ENCODE measurements around the gene TRAM2.

Gene TRAM2

GRCh38 chr6:52543262-52543661, 33.6 kb downstream of the TRAM2 start:
- no peak overlapping the region for H3K9ac ChIP-seq (ENCODE audit: low read length)
- H3K9me3 ChIP-seq (ENCODE audit: insufficient read depth, low read length), result no peaks in the 10 kb centered on the region
- no peak for TF ChIP-seq EZH2phosphoT487 (conservative IDR thresholded peaks at IDR 0.05; ENCODE audit: low read length)
- TF ChIP-seq CTCF (IDR thresholded peaks at IDR 0.05; ENCODE audit: insufficient read depth, low read length, poor library complexity, severe bottlenecking), result no peak
- H3K27me3 ChIP-seq (ENCODE audit: low read length), result no peaks in the 10 kb centered on the region
- no peak overlapping the region for H2AFZ ChIP-seq (ENCODE audit: low read depth, low read length, severe bottlenecking)
- no peak overlapping the region for H3K27ac ChIP-seq (ENCODE audit: low read depth, low read length)
- no peaks in the 10 kb centered on the region for H3K9me2 ChIP-seq (replicated peaks; ENCODE audit: insufficient read depth, low read length)
- H4K20me1 ChIP-seq (ENCODE audit: low read depth, low read length), result no peaks in the 10 kb centered on the region
- H3K36me3 ChIP-seq (ENCODE audit: low read length), result no peaks in the 10 kb centered on the region
- H3K4me3 ChIP-seq (ENCODE audit: insufficient read depth, low read length, poor library complexity, severe bottlenecking), result no peak overlapping the region
- no peaks in the 10 kb centered on the region for H3F3A ChIP-seq (ENCODE audit: insufficient read depth)
- no peaks in the 10 kb centered on the region for H3K79me2 ChIP-seq (ENCODE audit: insufficient read depth, low read length)
- H3K4me2 ChIP-seq (ENCODE audit: low read depth, low read length, poor library complexity, severe bottlenecking), result no peak overlapping the region

- Histone ChIP-seq H4K20me1 (ENCODE audit: low read depth, low read length) (no peaks in the 10 kb centered on the region), H3K27me3 (ENCODE audit: low read length) (no peaks in the 10 kb centered on the region), H3K9ac (ENCODE audit: low read length) (no peak overlapping the region), H3K27ac (ENCODE audit: low read depth, low read length) (no peak overlapping the region), H3K4me3 (ENCODE audit: insufficient read depth, low read length, poor library complexity, severe bottlenecking) (no peak overlapping the region), H3K79me2 (ENCODE audit: insufficient read depth, low read length) (no peaks in the 10 kb centered on the region), H3K36me3 (ENCODE audit: low read length) (no peaks in the 10 kb centered on the region), H2AFZ (ENCODE audit: low read depth, low read length, severe bottlenecking) (no peak overlapping the region), H3F3A (ENCODE audit: insufficient read depth) (no peaks in the 10 kb centered on the region), H3K9me2 (replicated peaks; ENCODE audit: insufficient read depth, low read length) (no peaks in the 10 kb centered on the region), H3K4me2 (ENCODE audit: low read depth, low read length, poor library complexity, severe bottlenecking) (no peak overlapping the region), H3K9me3 (ENCODE audit: insufficient read depth, low read length) (no peaks in the 10 kb centered on the region)
- TF ChIP-seq CTCF (IDR thresholded peaks at IDR 0.05; ENCODE audit: insufficient read depth, low read length, poor library complexity, severe bottlenecking) (no peak), EZH2phosphoT487 (conservative IDR thresholded peaks at IDR 0.05; ENCODE audit: low read length) (no peak)
These were observed 35.7 kb downstream of the TRAM2 start for GRCh38 chr6:52541135-52541534.

GRCh38 chr6:52540286-52540902, 36.5 kb downstream of the TRAM2 start:
- H3K36me3 ChIP-seq (ENCODE audit: low read length), result no peaks in the 10 kb centered on the region
- H3K9me2 ChIP-seq (replicated peaks; ENCODE audit: insufficient read depth, low read length), result no peaks in the 10 kb centered on the region
- no peaks in the 10 kb centered on the region for H3K79me2 ChIP-seq (ENCODE audit: insufficient read depth, low read length)
- H3K4me3 ChIP-seq (ENCODE audit: insufficient read depth, low read length, poor library complexity, severe bottlenecking), result no peak overlapping the region
- H4K20me1 ChIP-seq (ENCODE audit: low read depth, low read length), result no peaks in the 10 kb centered on the region
- H3K9me3 ChIP-seq (ENCODE audit: insufficient read depth, low read length), result no peaks in the 10 kb centered on the region
- H3F3A ChIP-seq (ENCODE audit: insufficient read depth), result no peaks in the 10 kb centered on the region
- no peak overlapping the region for H3K9ac ChIP-seq (ENCODE audit: low read length)
- no peak overlapping the region for H3K27ac ChIP-seq (ENCODE audit: low read depth, low read length)
- H3K27me3 ChIP-seq (ENCODE audit: low read length), result no peaks in the 10 kb centered on the region
- H2AFZ ChIP-seq (ENCODE audit: low read depth, low read length, severe bottlenecking), result no peak overlapping the region
- no peak for TF ChIP-seq CTCF (IDR thresholded peaks at IDR 0.05; ENCODE audit: insufficient read depth, low read length, poor library complexity, severe bottlenecking)
- TF ChIP-seq EZH2phosphoT487 (conservative IDR thresholded peaks at IDR 0.05; ENCODE audit: low read length), result no peak
- H3K4me2 ChIP-seq (ENCODE audit: low read depth, low read length, poor library complexity, severe bottlenecking), result no peak overlapping the region
